ENCODE measurements around the gene CDH4.
"Not testable (repeated sequence)": the region's sequence is repeated elsewhere in the genome, so short reads cannot be mapped to it uniquely, and the experiment has no call there.

Gene CDH4

DNA sequence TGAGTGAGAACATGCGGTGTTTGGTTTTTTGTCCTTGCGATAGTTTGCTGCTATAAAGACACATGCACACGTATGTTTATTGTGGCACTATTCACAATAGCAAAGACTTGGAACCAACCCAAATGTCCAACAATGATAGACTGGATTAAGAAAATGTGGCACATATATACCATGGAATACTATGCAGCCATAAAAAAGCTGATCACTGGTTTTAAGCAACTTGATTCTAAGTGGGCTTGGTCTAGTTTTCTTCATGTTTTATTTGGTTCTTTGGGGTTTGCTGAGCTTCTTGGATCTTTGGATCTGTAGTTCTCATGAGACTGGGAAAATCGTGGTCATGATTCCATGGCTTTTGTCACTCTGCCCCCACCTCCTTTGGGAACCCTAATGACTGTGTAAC, 227.4 kb downstream of the CDH4 start:
- not testable (repeated sequence) for H3K36me3 ChIP-seq (ENCODE audit: control insufficient read depth in 1 of 2, insufficient read depth in 2 of 2, low read length in 2 of 2); H3K27me3 ChIP-seq (ENCODE audit: control insufficient read depth in 1 of 2, insufficient read depth in 2 of 2, low read length in 2 of 2); H3K4me3 ChIP-seq (ENCODE audit: low read depth in 1 of 2, low read length in 2 of 2); H3K9me3 ChIP-seq (ENCODE audit: control insufficient read depth in 1 of 2, low read length in 2 of 2); H3K9ac ChIP-seq (ENCODE audit: low read depth in 1 of 2, low read length in 2 of 2); H3K4me1 ChIP-seq (ENCODE audit: control insufficient read depth in 1 of 2, insufficient read depth in 2 of 2, low read length in 2 of 2); H3K27ac ChIP-seq (ENCODE audit: low read depth, low read length)

DNA sequence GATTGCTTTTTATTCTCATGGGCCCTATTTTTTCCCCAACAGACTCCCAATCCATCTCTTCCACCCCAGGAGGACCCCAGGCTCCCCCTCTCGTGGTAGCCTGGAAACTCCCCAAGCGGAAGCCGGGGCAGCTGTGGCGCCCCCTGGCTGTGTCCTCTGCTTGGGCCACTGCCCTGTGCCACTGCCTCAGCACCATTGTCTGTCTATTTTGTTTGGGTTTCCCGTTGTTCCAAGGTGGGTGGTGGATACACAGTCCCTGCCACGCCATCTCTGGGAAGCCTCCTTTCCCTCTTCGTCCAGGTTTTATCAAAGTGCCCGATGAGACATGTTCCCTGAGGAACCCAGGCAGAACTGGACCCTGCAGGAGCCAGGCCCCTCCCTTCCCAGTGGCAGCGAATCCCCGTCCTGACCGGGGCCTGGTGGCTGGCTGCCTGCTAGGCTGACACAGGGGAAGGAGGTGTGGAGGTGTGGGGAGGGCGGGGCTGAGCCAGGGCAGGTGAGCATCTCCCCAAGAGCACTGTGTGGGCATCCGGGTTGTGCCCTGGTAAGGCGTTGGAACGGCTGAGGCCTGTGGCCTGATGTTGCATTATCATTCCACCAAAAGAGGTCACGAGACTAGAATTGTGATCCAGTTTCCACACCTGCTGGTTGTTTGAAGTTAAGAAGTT, 228.2 kb downstream of the CDH4 start:
- peaks cover 0 to 7% of the 10 kb centered on the region in 2 donors for H3K9me3 ChIP-seq (ENCODE audit: control insufficient read depth in 1 of 2, low read length in 2 of 2)

DNA sequence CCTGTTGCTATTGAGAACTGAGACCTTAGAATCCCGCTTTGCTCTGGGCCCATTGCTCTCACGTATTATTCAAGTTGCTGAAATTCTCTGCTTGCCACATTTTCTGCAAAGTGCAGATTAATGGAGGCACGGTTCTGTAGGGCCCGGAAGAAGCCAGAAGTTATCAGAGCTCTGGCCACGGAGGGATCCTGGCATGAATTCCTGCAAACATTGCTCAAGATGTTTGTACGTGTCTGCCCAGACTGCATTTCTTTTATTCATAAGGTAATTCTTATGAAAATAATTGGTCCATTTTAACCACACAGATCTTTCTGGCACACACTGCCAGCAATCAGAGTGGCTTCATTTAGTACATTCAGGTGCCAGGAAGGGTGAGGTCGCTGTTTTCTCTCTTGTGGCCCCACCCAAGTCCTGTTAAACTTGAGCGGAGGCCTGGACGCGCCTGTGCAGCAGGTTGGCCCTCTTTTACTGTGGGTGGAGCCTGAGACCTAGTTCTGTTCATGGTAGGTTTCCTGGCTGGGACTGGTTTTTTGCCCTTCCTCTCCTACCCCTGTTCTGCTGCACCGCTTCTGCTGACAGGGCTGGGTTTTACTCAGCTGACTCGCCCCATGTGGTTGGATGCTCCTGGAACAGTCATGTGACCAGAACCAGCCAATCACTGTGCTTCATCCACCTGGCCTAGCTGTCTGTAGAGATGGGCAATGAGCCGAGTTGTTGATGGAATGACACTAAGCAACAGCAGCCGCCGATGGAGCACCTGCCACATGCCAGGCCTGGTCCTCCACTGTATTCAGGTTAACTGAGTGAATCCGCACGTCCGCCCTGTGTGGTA, 230.2 kb downstream of the CDH4 start:
- Histone ChIP-seq H3K27me3 (ENCODE audit: control insufficient read depth in 1 of 2, insufficient read depth in 2 of 2, low read length in 2 of 2) (no peaks in the 10 kb centered on the region), H3K4me3 (ENCODE audit: low read depth in 1 of 2, low read length in 2 of 2) (no peak overlapping the region), H3K36me3 (ENCODE audit: control insufficient read depth in 1 of 2, insufficient read depth in 2 of 2, low read length in 2 of 2) (no peaks in the 10 kb centered on the region), H3K9ac (ENCODE audit: low read depth in 1 of 2, low read length in 2 of 2) (no peak overlapping the region), H3K27ac (ENCODE audit: low read depth, low read length) (no peak overlapping the region), H3K4me1 (ENCODE audit: control insufficient read depth in 1 of 2, insufficient read depth in 2 of 2, low read length in 2 of 2) (no peaks in the 10 kb centered on the region), H3K9me3 (ENCODE audit: control insufficient read depth in 1 of 2, low read length in 2 of 2) (peaks cover 0 to 18% of the 10 kb centered on the region in 2 donors)

More for the DNA sequence above, 228.2 kb downstream of the CDH4 start:
- Histone ChIP-seq H3K36me3 (ENCODE audit: control insufficient read depth in 1 of 2, insufficient read depth in 2 of 2, low read length in 2 of 2) (no peaks in the 10 kb centered on the region), H3K4me1 (ENCODE audit: control insufficient read depth in 1 of 2, insufficient read depth in 2 of 2, low read length in 2 of 2) (no peaks in the 10 kb centered on the region), H3K27ac (ENCODE audit: low read depth, low read length) (no peak overlapping the region), H3K9ac (ENCODE audit: low read depth in 1 of 2, low read length in 2 of 2) (no peak overlapping the region), H3K4me3 (ENCODE audit: low read depth in 1 of 2, low read length in 2 of 2) (no peak overlapping the region), H3K27me3 (ENCODE audit: control insufficient read depth in 1 of 2, insufficient read depth in 2 of 2, low read length in 2 of 2) (no peaks in the 10 kb centered on the region)

DNA sequence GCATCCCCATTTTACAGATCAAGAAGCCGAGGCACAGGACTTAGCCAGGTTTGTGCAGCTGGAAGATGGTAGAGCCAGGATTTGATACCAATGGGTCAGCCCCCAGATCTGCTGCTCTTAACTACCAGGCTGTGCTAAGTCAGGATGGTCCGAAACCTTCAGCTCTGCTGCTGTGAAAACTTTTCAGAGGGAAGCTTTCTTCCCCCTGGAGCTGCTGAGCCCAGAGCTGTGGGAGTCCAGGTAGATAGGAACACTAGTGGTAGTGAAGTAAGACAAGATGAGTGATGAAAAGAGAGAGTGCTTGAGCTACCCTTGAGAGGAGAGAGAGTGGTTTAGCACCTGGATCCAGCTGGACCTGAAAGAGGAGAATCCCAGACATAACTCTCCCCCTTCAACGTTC, 230.8 kb downstream of the CDH4 start:
- Histone ChIP-seq H3K27me3 (ENCODE audit: control insufficient read depth in 1 of 2, insufficient read depth in 2 of 2, low read length in 2 of 2) (no peaks in the 10 kb centered on the region), H3K36me3 (ENCODE audit: control insufficient read depth in 1 of 2, insufficient read depth in 2 of 2, low read length in 2 of 2) (no peaks in the 10 kb centered on the region), H3K27ac (ENCODE audit: low read depth, low read length) (no peak overlapping the region)

DNA sequence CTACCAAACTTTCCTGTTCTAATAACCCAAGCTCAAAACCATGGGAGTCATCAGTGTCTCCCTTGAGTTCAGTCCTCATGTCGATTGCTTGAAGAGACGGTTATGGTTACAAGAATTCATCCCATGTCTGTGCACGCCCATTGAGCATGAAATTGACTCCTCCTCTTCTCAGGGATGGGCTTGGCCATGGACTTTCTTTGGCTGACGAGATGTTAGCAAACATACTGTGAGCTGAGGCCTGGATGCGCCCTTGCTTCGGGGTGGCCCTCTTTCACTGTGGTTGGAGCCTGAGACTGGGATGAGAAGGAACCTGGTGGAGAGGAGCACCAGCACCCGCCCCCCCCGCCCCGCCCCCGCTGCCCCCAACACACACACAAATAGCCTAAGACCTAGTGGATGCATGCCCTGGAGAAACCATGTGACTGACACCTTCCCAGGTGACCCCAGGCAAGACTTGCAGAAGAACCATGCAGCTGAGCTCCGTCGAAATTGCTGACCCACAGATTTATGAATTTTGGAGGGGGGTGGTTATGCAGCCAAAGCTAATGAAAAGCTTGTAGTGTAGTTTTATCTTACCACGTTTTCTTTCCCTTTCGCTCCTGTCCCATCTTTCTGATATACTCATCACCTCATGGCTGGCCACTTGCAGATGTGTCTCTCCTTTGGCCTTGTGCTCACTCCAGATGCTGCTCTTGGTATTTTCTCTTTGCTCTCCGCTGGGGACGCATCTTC, 231.4 kb downstream of the CDH4 start:
- H3K27ac ChIP-seq (ENCODE audit: low read depth, low read length) = no peak overlapping the region
- no peak overlapping the region for H3K9ac ChIP-seq (ENCODE audit: low read depth in 1 of 2, low read length in 2 of 2)
- H3K4me1 ChIP-seq (ENCODE audit: control insufficient read depth in 1 of 2, insufficient read depth in 2 of 2, low read length in 2 of 2) = no peaks in the 10 kb centered on the region
- no peaks in the 10 kb centered on the region for H3K36me3 ChIP-seq (ENCODE audit: control insufficient read depth in 1 of 2, insufficient read depth in 2 of 2, low read length in 2 of 2)
- no peak overlapping the region for H3K4me3 ChIP-seq (ENCODE audit: low read depth in 1 of 2, low read length in 2 of 2)
- no peaks in the 10 kb centered on the region for H3K27me3 ChIP-seq (ENCODE audit: control insufficient read depth in 1 of 2, insufficient read depth in 2 of 2, low read length in 2 of 2)
- peaks cover 0 to 24% of the 10 kb centered on the region in 2 donors for H3K9me3 ChIP-seq (ENCODE audit: control insufficient read depth in 1 of 2, low read length in 2 of 2)

More for the DNA sequence above, 230.8 kb downstream of the CDH4 start:
- Histone ChIP-seq H3K9me3 (ENCODE audit: control insufficient read depth in 1 of 2, low read length in 2 of 2) (peaks cover 0 to 23% of the 10 kb centered on the region in 2 donors), H3K9ac (ENCODE audit: low read depth in 1 of 2, low read length in 2 of 2) (no peak overlapping the region), H3K4me1 (ENCODE audit: control insufficient read depth in 1 of 2, insufficient read depth in 2 of 2, low read length in 2 of 2) (no peaks in the 10 kb centered on the region), H3K4me3 (ENCODE audit: low read depth in 1 of 2, low read length in 2 of 2) (no peak overlapping the region)

DNA sequence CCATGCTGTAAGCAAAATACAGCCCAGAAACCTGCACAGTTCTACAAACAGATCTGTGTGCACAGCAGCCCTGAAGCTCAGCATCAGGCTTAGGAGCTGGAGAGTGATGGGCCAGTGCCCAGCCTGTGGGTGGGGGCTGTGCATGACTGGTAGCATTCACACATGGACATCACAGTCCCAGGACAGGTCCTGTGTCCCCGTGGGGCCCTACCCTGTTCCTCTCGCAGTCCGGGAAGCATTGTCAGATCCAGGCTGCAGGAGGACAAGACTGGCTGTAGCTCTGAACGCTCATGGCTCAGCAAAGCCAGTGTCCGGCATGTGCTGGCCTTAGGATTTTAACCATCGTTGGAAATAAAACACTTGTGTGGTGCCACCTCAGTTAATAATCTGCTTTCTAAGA, 234.1 kb downstream of the CDH4 start:
- Histone ChIP-seq H3K27me3 (ENCODE audit: control insufficient read depth in 1 of 2, insufficient read depth in 2 of 2, low read length in 2 of 2) (no peaks in the 10 kb centered on the region), H3K36me3 (ENCODE audit: control insufficient read depth in 1 of 2, insufficient read depth in 2 of 2, low read length in 2 of 2) (no peaks in the 10 kb centered on the region), H3K4me1 (ENCODE audit: control insufficient read depth in 1 of 2, insufficient read depth in 2 of 2, low read length in 2 of 2) (no peaks in the 10 kb centered on the region), H3K9me3 (ENCODE audit: control insufficient read depth in 1 of 2, low read length in 2 of 2) (peaks cover 0 to 17% of the 10 kb centered on the region in 2 donors), H3K9ac (ENCODE audit: low read depth in 1 of 2, low read length in 2 of 2) (no peak overlapping the region), H3K27ac (ENCODE audit: low read depth, low read length) (no peak overlapping the region), H3K4me3 (ENCODE audit: low read depth in 1 of 2, low read length in 2 of 2) (no peak overlapping the region)

DNA sequence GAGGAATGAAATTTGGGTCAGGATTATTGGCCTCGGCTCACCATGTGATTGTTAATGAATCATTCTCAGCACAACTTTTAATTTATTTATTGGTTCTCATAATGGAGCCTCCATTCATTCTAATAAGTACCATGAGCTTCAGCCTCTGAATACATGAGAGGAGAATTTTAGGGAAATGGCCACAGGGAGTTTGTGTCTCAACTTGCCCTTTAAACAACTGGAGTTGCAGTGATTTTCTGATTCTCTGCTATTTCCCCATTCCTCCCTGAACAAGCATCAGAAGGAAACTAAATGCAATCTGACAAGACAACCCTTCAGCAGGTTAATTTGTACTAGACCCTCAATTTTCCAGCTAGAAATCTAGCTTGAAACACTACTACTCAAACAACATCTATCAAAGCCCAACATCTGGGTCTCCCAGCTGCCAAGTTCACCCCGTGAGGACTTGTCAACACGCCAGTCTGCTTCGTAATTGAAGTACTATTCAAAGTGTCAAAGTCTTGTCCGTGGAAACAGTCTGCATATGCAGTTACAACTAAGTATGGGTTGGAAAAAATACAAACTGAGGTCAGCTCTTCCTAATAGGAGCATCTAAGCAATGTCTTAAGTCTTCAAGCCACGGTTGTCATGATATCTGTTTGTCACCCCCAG, 235.4 kb downstream of the CDH4 start:
- Histone ChIP-seq H3K9ac (ENCODE audit: low read depth in 1 of 2, low read length in 2 of 2) (no peak overlapping the region), H3K9me3 (ENCODE audit: control insufficient read depth in 1 of 2, low read length in 2 of 2) (peaks cover 0 to 22% of the 10 kb centered on the region in 2 donors), H3K4me3 (ENCODE audit: low read depth in 1 of 2, low read length in 2 of 2) (no peak overlapping the region), H3K4me1 (ENCODE audit: control insufficient read depth in 1 of 2, insufficient read depth in 2 of 2, low read length in 2 of 2) (no peaks in the 10 kb centered on the region), H3K27me3 (ENCODE audit: control insufficient read depth in 1 of 2, insufficient read depth in 2 of 2, low read length in 2 of 2) (no peaks in the 10 kb centered on the region), H3K36me3 (ENCODE audit: control insufficient read depth in 1 of 2, insufficient read depth in 2 of 2, low read length in 2 of 2) (no peaks in the 10 kb centered on the region), H3K27ac (ENCODE audit: low read depth, low read length) (no peak overlapping the region)

DNA sequence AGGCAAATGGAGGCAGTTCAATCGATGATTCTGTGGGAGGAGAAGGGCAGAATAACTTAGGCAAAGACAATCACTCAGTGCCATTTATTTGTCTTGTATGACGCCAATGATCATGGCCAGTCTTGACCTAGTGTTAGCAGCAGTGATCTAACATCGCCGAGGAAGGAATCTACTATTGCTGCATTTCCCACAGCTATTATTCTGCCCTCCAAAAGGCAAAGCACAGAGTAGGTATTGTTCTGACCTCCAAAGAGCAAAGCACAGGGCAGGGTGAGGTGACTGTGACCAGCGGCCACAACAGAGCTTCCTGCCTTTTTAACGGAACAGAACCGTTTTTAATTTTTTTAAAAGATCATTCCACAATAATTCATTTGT, 235.9 kb downstream of the CDH4 start:
- Histone ChIP-seq H3K9ac (ENCODE audit: low read depth in 1 of 2, low read length in 2 of 2) (no peak overlapping the region), H3K36me3 (ENCODE audit: control insufficient read depth in 1 of 2, insufficient read depth in 2 of 2, low read length in 2 of 2) (no peaks in the 10 kb centered on the region), H3K4me3 (ENCODE audit: low read depth in 1 of 2, low read length in 2 of 2) (no peak overlapping the region), H3K4me1 (ENCODE audit: control insufficient read depth in 1 of 2, insufficient read depth in 2 of 2, low read length in 2 of 2) (no peaks in the 10 kb centered on the region), H3K27ac (ENCODE audit: low read depth, low read length) (no peak overlapping the region), H3K9me3 (ENCODE audit: control insufficient read depth in 1 of 2, low read length in 2 of 2) (peaks cover 0 to 26% of the 10 kb centered on the region in 2 donors), H3K27me3 (ENCODE audit: control insufficient read depth in 1 of 2, insufficient read depth in 2 of 2, low read length in 2 of 2) (no peaks in the 10 kb centered on the region)

DNA sequence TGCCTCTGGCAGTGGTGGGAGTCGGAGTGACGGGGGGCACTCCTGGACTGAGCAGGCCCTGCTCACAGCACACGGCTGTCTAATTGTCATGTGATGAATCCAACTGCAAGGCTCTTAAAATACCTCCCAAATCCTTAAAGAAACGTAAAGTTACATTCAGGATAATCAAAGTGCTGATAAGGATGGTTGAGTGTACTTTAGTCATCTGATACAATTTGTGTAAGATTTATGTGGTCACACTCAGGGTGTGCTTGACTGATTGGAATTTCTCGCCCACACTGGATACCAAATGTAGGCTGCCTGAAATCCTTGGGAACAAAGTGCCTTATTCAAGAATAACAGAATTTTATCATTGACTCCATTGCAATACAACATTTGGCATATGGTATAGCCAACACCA, 238.7 kb downstream of the CDH4 start:
- H3K27ac ChIP-seq (ENCODE audit: low read depth, low read length) = no peak overlapping the region
- peaks cover 0 to 33% of the 10 kb centered on the region in 2 donors for H3K9me3 ChIP-seq (ENCODE audit: control insufficient read depth in 1 of 2, low read length in 2 of 2)
- H3K27me3 ChIP-seq (ENCODE audit: control insufficient read depth in 1 of 2, insufficient read depth in 2 of 2, low read length in 2 of 2) = no peaks in the 10 kb centered on the region
- no peaks in the 10 kb centered on the region for H3K36me3 ChIP-seq (ENCODE audit: control insufficient read depth in 1 of 2, insufficient read depth in 2 of 2, low read length in 2 of 2)
- H3K4me3 ChIP-seq (ENCODE audit: low read depth in 1 of 2, low read length in 2 of 2) = no peak overlapping the region
- no peaks in the 10 kb centered on the region for H3K4me1 ChIP-seq (ENCODE audit: control insufficient read depth in 1 of 2, insufficient read depth in 2 of 2, low read length in 2 of 2)
- H3K9ac ChIP-seq (ENCODE audit: low read depth in 1 of 2, low read length in 2 of 2) = no peak overlapping the region

DNA sequence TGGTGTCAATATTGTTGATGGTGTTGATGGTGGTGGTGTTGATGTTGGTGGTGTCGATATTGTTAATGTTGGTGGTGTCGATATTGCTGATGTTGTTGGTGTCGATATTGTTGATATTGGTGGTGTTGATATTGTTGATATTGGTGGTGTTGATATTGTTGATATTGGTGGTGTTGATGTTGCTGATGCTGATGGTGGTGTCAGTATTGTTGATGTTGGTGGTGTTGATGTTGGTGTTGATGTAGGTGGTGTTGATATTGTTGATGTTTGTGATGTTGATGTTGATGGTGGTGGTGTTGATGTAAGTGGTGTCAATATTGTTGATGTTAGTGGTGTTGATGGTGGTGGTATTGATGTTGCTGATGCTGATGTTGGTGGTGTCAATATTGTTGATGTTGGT, 240.0 kb downstream of the CDH4 start:
- H3K27ac ChIP-seq (ENCODE audit: low read depth, low read length) = no peak overlapping the region
- H3K4me1 ChIP-seq (ENCODE audit: control insufficient read depth in 1 of 2, insufficient read depth in 2 of 2, low read length in 2 of 2) = no peaks in the 10 kb centered on the region
- H3K9ac ChIP-seq (ENCODE audit: low read depth in 1 of 2, low read length in 2 of 2) = no peak overlapping the region
- H3K27me3 ChIP-seq (ENCODE audit: control insufficient read depth in 1 of 2, insufficient read depth in 2 of 2, low read length in 2 of 2) = no peaks in the 10 kb centered on the region
- no peaks in the 10 kb centered on the region for H3K36me3 ChIP-seq (ENCODE audit: control insufficient read depth in 1 of 2, insufficient read depth in 2 of 2, low read length in 2 of 2)
- H3K9me3 ChIP-seq (ENCODE audit: control insufficient read depth in 1 of 2, low read length in 2 of 2) = peaks cover 0 to 24% of the 10 kb centered on the region in 2 donors
- no peak overlapping the region for H3K4me3 ChIP-seq (ENCODE audit: low read depth in 1 of 2, low read length in 2 of 2)
